PC-3 (cell line): ENCODE results near the gene SLC35F3. TPM values are rescaled to one million over a fixed set of nuclear protein-coding genes. Genes with fewer than 3 reads are reported as not detected.

ENCODE experiments used
- ATAC-seq: fragments of 200-7000 bp; cut with Tn5 transposase; 2 replicates; pipeline ENCODE4 v1.9.1; 2020; ENCODE audit warnings: mild to moderate bottlenecking, moderate library complexity
- BruUV-seq: library from RNA; stranded (reverse); fragments of 400-500 nt; replicated peaks from 2 replicates; lab custom pipeline; 2021; lab: Mats Ljungman, UMichigan
- CTCF ChIA-PET: fragments of 300-600 bp; sonication (Branson Sonifier 250); formaldehyde crosslinking; loops from one replicate; lab custom pipeline; 2022; ENCODE audit warnings: antibody characterized with exemption; lab: Charles Lee
- POLR2A ChIA-PET: fragments of 300-600 bp; sonication (Branson Sonifier 250); formaldehyde crosslinking; loops from one replicate; lab custom pipeline; 2022; ENCODE audit warnings: antibody characterized with exemption; ENCODE audit not compliant: unreplicated experiment; lab: Charles Lee
- DNase-seq: peaks from one replicate; pipeline ENCODE4 v3.0.0-alpha.2; 2015
- H2AFZ ChIP-seq: fragments of 300-600 bp; sonication (generic); 2 replicates; pipeline ENCODE4 v1.6.0; 2016; ENCODE audit warnings: antibody characterized with exemption, low read length
- H3F3A ChIP-seq: fragments of 300-600 bp; sonication (generic); one replicate; pipeline ENCODE4 v1.6.0; 2017; ENCODE audit warnings: antibody characterized with exemption, low read length, control low read depth, mild to moderate bottlenecking; ENCODE audit not compliant: unreplicated experiment
- H3K27ac ChIP-seq: fragments of 300-600 bp; sonication (generic); 2 replicates; pipeline ENCODE4 v1.5.1; 2016; ENCODE audit warnings: mild to moderate bottlenecking, low read length
- H3K27me3 ChIP-seq: fragments of 300-600 bp; sonication (generic); 2 replicates; pipeline ENCODE4 v1.6.1; 2016; ENCODE audit warnings: low read length, mixed read lengths
- H3K36me3 ChIP-seq: fragments of 300-600 bp; sonication (generic); 2 replicates; pipeline ENCODE4 v1.6.1; 2016; ENCODE audit warnings: low read depth, mixed run types, low read length, mixed read lengths
- H3K4me1 ChIP-seq: fragments of 300-600 bp; sonication (generic); 2 replicates; pipeline ENCODE4 v1.5.1; 2016; ENCODE audit warnings: low read length; ENCODE audit not compliant: insufficient read depth
- H3K4me2 ChIP-seq: fragments of 300-600 bp; sonication (generic); 2 replicates; pipeline ENCODE4 v1.6.0; 2016; ENCODE audit warnings: low read length
- H3K4me3 ChIP-seq: fragments of 300-600 bp; sonication (generic); 2 replicates; pipeline ENCODE4 v1.5.1; 2016; ENCODE audit warnings: mild to moderate bottlenecking, low read length, mixed read lengths
- H3K79me2 ChIP-seq: fragments of 300-600 bp; sonication (generic); 2 replicates; pipeline ENCODE4 v1.6.1; 2017; ENCODE audit warnings: low read length, mixed read lengths
- H3K9ac ChIP-seq: fragments of 300-600 bp; sonication (generic); 2 replicates; pipeline ENCODE4 v1.6.0; 2016; ENCODE audit warnings: mild to moderate bottlenecking, low read length
- H3K9me2 ChIP-seq: fragments of 300-600 bp; sonication (generic); replicated peaks from 2 replicates; pipeline ENCODE4 v1.6.1; 2016; ENCODE audit warnings: mixed run types, low read length, mixed read lengths
- H3K9me3 ChIP-seq: fragments of 300-600 bp; sonication (generic); 2 replicates; pipeline ENCODE4 v1.6.1; 2016; ENCODE audit warnings: low read length, mixed read lengths
- H4K20me1 ChIP-seq: fragments of 300-600 bp; sonication (generic); 2 replicates; pipeline ENCODE4 v1.6.1; 2016; ENCODE audit warnings: low read length, mixed read lengths
- EZH2 ChIP-seq: fragments of 300-600 bp; sonication (generic); IDR thresholded peaks from one replicate; pipeline ENCODE4 v1.6.1; 2017; ENCODE audit warnings: antibody characterized with exemption, mild to moderate bottlenecking, low read length; ENCODE audit not compliant: unreplicated experiment
- EZH2phosphoT487 ChIP-seq: fragments of 300-600 bp; sonication (generic); IDR thresholded peaks from 2 replicates; pipeline ENCODE4 v1.6.1; 2018; ENCODE audit warnings: mild to moderate bottlenecking, antibody characterized with exemption, low read length, borderline replicate concordance
- intact Hi-C: fragments of 100-400 bp; cut with micrococcal nuclease; formaldehyde crosslinking; loops from 2 replicates; pipeline ENCODE4 v1.9.0; 2023
- total RNA-seq: library from RNA; depleted of rRNA; stranded (reverse); fragments of >200 nt; gene quantifications from 2 replicates; pipeline ENCODE4 v1.2.3, GENCODE V29; 2014
- TF ChIP-seq, protein P1 (sequence below): fragments of 300-600 bp; sonication (generic); conservative IDR thresholded peaks from 2 replicates; pipeline ENCODE4 v1.5.1; 2017; ENCODE audit warnings: antibody characterized with exemption, low read depth, mild to moderate bottlenecking, low read length

The SLC35F3 gene
- total RNA-seq, 1 experiment from 2014 or later: 17.7 TPM

DNA sequence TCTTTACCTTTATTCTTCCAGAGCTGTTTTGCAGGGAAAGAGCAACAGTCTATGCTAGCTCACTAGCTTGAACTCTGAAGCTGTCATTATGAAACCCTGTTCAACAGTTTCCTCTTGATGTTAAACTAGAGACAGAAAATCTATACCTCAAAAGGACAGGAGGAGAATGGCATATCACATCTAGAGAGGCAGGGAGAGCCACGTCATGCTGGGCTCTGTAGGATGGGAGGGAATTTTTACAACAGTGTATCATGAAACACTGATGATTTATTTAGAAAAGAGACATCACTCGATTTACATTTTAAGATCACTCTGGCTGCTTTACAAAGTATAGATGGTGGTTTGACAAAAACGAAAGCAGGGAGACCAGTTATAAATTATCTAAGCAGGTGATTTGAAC, 243.9 kb downstream of the SLC35F3 start:
- ChIA-PET CTCF (no interaction called here), POLR2A (no interaction called here)
- H3K4me2 ChIP-seq: no peak overlapping the region

DNA sequence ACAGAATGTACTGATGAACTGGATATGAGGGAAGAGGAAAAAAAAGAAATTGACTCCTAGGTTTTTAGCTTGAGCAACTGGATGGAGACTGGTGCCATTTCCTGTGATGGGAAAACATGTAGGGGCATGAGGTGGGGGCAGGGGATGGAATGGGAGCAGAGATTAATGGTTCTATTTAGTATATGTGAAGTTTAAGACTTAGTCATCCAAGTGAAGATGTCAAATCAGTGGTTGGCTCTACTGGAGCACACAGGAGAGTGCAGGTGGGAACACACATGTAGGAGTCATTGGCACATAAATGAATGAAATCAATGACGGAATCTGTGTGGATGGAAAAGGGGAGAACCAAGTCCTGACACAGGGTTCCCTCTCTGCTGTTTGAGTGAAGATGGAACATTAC, 244.3 kb downstream of the SLC35F3 start:
- TF ChIP-seq EZH2phosphoT487: no peak
- TF ChIP-seq EZH2: no peak
- TF ChIP-seq, protein P1, sequence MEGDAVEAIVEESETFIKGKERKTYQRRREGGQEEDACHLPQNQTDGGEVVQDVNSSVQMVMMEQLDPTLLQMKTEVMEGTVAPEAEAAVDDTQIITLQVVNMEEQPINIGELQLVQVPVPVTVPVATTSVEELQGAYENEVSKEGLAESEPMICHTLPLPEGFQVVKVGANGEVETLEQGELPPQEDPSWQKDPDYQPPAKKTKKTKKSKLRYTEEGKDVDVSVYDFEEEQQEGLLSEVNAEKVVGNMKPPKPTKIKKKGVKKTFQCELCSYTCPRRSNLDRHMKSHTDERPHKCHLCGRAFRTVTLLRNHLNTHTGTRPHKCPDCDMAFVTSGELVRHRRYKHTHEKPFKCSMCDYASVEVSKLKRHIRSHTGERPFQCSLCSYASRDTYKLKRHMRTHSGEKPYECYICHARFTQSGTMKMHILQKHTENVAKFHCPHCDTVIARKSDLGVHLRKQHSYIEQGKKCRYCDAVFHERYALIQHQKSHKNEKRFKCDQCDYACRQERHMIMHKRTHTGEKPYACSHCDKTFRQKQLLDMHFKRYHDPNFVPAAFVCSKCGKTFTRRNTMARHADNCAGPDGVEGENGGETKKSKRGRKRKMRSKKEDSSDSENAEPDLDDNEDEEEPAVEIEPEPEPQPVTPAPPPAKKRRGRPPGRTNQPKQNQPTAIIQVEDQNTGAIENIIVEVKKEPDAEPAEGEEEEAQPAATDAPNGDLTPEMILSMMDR: no peak
- Histone ChIP-seq H3K4me2 (no peak overlapping the region), H3K4me3 (no peak overlapping the region), H3K27ac (no peak overlapping the region), H3K9ac (no peak overlapping the region), H3K27me3 (no peaks in the 10 kb centered on the region), H2AFZ (no peak overlapping the region), H3K79me2 (no peaks in the 10 kb centered on the region), H3K9me2 (no peaks in the 10 kb centered on the region), H3F3A (no peaks in the 10 kb centered on the region), H3K36me3 (no peaks in the 10 kb centered on the region), H3K9me3 (no peaks in the 10 kb centered on the region), H3K4me1 (no peaks in the 10 kb centered on the region; the same call in 1 of the 2 replicates), H4K20me1 (no peaks in the 10 kb centered on the region)
- ChIA-PET POLR2A (no interaction called here), CTCF (interaction anchor here (0.6 kb wide), 1 partner anchor 31 kb away, joined by 3 read pairs; no protein-coding TSS in a partner anchor)
- DNase-seq: no peak
- BruUV-seq: no TSS peak
- ATAC-seq: no peak
- intact Hi-C loops: no loop called here

More for the DNA sequence above, 243.9 kb downstream of the SLC35F3 start:
- Histone ChIP-seq H3K4me1 (no peaks in the 10 kb centered on the region; the same call in 1 of the 2 replicates), H3K9ac (no peak overlapping the region), H3K9me2 (no peaks in the 10 kb centered on the region), H3K79me2 (no peaks in the 10 kb centered on the region), H3F3A (no peaks in the 10 kb centered on the region), H3K27me3 (no peaks in the 10 kb centered on the region), H4K20me1 (no peaks in the 10 kb centered on the region), H3K36me3 (no peaks in the 10 kb centered on the region), H3K4me3 (no peak overlapping the region), H2AFZ (no peak overlapping the region), H3K27ac (no peak overlapping the region), H3K9me3 (no peaks in the 10 kb centered on the region)
- ATAC-seq (no peak), DNase-seq (no peak)
- no TSS peak for BruUV-seq
- intact Hi-C loops: no loop called here
- TF ChIP-seq EZH2phosphoT487 (no peak), EZH2 (no peak)
- TF ChIP-seq, protein P1: no peak

DNA sequence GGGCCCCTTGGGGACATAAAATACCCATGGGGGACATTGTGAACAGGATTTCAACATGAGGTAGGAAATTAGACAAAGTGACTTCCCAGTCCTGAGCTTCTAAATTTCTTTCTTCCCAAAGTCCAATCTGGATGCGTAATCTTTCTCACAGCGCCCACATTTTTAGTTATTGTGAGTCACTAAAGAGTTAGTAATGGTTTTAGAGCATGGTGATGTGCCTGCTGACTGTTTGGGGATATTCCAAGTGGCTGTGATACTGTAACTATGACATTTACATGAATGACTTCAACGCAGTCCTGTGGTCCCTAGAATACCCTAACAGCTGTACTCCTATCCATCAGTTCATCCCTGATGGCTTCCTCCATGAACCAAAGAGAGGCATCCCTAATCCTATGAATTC, 244.7 kb downstream of the SLC35F3 start:
- peak; percentile 14 for DNase-seq
- ATAC-seq: no peak
- no TSS peak for BruUV-seq
- Histone ChIP-seq H3K79me2 (no peaks in the 10 kb centered on the region), H3K9me3 (no peaks in the 10 kb centered on the region), H3K36me3 (no peaks in the 10 kb centered on the region), H4K20me1 (no peaks in the 10 kb centered on the region), H2AFZ (no peak overlapping the region), H3F3A (no peaks in the 10 kb centered on the region), H3K4me2 (no peak overlapping the region), H3K4me3 (no peak overlapping the region), H3K4me1 (no peaks in the 10 kb centered on the region; the same call in 1 of the 2 replicates), H3K27ac (no peak overlapping the region), H3K27me3 (no peaks in the 10 kb centered on the region), H3K9me2 (no peaks in the 10 kb centered on the region), H3K9ac (no peak overlapping the region)
- TF ChIP-seq EZH2phosphoT487: no peak
- TF ChIP-seq EZH2: no peak
- TF ChIP-seq, protein P1: no peak
- ChIA-PET POLR2A (no interaction called here), CTCF (interaction anchor here (0.6 kb wide), 1 partner anchor 30 kb away, joined by 3 read pairs; no protein-coding TSS in a partner anchor)
- intact Hi-C loops: no loop called here
